ENCODE data around the gene LGALS8.
A peak's percentile ranks its signal among the peaks of the same experiment; 100 is the strongest.

Gene LGALS8

DNA sequence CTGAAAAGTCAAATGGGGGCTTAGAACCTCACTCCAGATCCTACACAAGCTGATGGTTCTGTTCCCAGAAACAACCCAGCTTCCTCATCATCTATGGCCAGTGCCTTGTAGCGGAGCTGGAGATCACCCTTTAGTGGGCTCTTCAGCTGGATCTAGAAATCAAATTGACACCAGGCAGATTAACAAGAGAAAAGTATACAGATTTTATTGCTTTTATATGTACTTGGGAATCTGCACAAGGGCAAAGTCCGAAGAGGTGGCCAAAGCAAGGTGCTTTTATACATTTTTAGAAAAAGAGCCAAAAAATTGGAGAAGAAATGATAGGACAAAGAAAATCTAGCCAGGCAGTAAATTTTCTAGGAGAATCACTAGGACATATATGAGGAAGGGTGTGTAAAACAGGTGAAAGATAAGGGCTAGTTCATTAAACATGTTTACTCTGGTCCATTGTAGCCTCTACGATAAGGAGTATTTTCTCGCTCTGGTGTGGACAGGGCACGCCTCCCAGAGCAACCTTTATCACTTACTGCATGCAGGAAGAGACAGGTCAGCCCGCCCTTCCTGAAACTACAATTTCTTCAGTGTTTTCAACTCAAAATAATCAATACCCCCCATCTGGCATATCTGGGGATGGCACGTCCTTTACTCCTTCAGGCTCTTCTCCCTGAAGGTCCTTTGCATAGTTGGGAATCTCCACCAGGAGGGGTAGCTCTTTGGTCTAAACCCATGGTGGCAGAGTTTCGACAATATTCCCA is 14.0 kb upstream of the LGALS8 start:
- no peak for DNase-seq

DNA sequence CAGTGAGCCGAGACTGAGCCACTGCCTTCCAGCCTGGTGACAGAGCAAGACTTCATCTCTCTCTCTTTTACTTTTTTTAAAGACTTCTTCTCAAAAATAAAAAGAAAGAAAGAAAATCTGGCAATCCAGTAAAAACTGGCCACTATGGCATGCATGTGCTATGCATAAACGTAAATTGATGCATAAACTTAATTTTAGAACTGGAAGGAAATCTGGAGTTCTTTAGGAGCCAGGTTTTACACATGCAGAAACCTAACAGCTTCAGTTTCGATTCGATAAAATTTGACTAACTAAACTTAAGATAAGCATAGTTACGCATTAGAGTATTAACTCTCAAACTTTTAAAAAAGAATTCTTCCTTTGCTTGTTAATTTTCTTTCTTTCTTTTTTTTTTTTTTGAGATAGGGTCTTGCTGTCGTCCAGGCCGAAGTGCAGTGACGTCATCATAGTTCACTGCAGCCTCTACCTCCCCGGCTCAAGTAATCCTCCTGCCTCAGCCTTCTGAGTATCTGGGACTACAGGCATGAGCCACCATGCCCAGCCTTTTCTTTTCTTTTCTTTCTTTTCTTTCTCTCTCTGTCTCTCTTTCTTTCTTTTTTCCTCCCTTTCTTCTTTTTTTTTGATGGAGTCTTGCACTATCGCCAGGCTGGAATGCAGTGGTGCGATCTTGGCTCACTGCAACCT is 11.9 kb upstream of the LGALS8 start:
- DNase-seq: no peak

DNA sequence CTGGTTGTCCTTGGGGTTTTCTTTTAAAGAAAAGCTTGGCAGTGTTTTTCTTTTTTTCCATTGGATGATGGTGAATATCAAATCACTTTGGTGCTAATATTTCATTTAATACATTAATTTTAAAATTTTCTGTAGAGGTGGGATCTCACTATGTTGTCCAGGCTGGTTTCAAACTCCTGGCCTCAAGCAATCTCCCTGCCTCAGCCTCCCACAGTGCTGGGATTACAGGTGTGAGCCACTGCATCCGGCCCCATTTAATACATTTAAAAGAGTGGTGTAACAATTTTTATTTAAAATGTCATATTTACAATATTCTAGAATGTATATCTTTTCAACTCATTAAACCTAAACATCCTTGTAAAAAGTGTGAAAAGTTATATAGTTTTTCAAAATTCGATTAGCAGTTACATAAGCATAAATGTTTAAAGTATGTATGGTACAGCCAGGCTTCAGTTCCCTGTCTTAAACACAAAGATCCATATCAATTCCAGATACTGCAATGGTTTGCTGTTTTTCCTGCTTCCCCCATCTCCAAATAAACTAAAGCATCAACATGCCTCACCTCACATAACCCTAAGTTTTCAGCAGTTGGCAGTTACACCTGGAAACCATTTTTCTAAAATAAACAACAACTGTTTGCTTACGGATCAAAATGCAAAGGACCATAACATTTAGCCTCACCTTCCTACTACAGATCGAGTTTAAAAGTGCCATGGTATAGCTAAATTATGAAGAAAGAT is 8.9 kb upstream of the LGALS8 start:
- peak; percentile 83 for DNase-seq

DNA sequence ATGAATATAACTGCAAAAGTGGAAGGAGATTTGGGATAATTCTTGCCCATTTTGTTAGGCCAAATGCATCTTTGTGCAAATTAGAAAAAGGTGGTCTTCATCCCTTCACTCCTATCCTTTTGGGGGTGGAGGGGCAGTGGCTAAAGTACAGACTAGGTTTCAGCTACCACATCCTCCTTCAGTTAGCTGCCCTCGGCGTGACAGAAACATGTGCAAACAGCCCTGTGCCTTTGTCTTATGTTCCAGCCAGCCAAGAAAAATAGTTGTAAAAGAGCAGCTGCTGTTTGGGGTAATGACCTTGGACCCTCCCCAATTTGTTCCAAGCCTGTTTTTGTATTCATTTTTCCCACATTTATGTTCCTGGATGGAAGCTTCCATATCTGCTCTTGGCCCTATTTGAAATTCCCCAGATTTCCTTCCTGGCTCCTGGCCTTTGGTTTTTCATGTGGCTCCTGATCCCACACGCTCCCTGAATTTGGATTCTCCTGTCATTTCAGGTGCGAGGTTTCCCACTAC is 8.3 kb upstream of the LGALS8 start:
- peak; percentile 78 for DNase-seq

GRCh38 chr1:236516929-236517704 is 6.7 kb upstream of the LGALS8 start:
- peak; percentile 48 for DNase-seq

GRCh38 chr1:236518322-236518721 is 5.5 kb upstream of the LGALS8 start:
- DNase-seq: no peak

- no peak for DNase-seq
These were observed 3.3 kb upstream of the LGALS8 start for GRCh38 chr1:236520445-236521005.

DNA sequence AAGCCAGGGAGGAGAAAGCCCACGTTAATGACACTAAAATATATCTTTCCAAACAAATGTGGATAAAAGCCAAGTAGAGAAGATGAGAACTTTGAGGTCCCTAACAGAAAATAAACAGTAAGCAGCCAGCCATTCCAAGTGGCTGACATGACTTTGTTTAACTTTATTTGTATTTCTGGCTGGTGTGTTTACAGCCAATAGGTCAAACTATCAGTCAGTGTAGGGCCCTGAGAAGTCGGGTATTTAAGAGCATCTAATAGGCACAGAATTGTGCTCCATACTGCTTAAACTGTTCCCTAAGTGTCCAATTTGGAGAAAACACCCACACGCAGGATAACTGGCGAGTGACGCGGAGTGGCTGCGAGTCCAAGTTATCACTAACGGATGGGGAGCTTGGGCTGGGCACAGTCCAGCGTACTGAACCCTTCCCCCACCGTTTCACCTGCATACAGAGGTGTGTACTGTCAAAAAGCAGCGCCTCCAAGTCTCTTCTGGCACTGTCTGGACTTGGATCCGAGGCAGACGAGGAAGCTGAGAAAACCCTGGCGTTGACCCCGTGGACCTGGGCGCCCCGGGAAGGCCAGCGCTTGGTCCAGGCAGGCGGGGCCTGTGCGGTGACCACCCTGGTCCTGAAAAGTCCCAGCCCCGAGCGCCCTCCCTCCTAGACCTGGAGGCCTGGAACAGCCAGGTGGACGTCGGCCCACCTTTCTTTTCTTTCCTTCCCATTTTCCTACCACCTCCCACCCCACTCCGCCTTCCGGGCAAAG is 662 bp upstream of the LGALS8 start:
- DNase-seq: peak; percentile 27

- DNase-seq: peak; percentile 69
These were observed 536 bp downstream of the LGALS8 start for GRCh38 chr1:236524142-236524894.

DNA sequence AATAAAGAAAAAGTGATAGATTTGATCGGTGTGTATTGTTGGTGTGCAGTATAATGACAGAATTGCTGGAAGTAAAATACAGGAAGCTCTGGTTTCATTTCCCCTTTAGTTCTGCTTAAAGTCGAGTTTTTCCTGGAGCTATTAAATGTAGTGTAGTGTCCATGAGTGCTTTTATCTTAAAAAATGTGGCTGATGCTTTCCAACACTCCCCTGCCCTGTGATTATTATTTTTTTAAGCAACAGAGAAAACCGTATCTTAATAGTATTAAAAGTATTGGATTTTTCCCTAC is 1.1 kb downstream of the LGALS8 start:
- DNase-seq: no peak

- DNase-seq: no peak
These were observed 2.3 kb downstream of the LGALS8 start for GRCh38 chr1:236526079-236526478.

DNA sequence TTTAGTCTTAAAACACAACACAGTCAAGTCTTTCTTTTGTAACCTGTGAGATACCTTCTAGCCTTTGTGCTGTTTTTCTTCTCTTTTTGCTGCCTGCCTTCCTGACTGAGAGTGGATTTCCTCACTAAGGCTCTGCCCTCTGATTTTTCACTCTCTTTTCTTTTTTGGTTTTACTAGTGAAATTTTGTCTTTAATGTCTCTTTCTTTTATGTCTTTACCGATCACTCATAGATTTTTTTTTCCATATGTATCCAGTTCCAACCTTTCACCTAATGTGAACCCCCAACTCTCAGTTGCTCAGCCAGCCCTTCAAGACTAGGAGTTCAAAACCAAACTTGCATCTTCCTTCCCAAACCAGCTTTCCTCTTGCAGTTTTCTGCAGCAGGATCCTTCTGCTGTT is 6.5 kb downstream of the LGALS8 start:
- no peak for DNase-seq

DNA sequence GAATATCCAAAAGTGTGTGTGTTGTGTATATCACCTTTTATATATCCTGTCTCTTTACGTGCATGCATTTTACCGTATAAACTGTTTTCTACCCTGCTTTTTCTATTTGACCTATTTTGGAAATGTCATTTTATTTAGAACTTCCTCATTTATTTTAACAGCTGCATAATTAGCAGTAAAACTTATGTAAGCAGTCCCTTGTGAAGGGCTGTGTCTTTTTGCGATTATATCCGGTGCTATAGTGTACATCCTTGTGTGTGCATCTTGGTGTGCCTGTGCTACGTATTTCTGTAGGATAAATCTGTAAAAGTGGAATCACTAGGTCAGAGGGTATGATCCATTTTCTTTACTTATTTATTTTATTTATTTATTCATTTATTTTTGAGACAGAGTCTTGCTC is 7.2 kb downstream of the LGALS8 start:
- DNase-seq: no peak

DNA sequence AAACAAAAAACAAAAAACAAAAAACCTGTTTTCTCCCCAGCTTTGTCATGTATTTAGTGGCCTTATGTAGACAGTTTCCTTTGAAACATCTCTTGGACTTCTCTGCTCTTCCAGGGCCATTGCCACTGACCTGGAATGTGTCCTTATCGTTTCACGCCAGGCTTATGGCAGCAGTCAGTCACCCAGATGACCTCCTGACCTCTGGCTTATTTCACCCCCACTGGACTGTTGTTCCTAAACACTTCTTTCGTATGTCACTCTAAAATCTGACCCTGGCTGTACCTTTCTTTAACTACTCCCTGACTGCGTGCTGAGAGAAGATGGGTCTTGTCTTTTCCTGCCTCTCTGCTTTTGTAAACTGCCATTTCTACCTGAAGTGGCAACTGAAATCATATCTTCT is 9.1 kb downstream of the LGALS8 start:
- no peak for DNase-seq

- DNase-seq: no peak
These were observed 10.4 kb downstream of the LGALS8 start for GRCh38 chr1:236534151-236534651.

DNA sequence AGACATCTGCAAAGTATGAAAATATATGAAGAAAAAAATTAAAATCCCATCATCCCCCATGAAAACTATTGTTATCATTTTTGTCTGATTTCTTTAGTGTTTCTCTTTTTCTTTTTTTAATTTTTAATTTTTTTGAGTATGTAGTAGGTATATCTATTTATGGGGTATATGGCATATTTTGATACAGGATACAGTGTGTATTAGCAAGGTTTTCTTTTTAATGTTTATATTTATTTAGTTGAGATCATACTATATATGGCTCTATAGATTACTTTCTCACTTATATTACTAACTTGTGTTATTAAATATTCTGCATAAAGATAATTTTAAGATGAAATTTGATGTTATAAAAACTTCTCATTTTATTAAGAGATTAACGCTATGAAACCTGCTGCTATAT is 11.4 kb downstream of the LGALS8 start:
- DNase-seq: no peak

- peak; percentile 73 for DNase-seq
These were observed 11.9 kb downstream of the LGALS8 start for GRCh38 chr1:236535662-236536161.

DNA sequence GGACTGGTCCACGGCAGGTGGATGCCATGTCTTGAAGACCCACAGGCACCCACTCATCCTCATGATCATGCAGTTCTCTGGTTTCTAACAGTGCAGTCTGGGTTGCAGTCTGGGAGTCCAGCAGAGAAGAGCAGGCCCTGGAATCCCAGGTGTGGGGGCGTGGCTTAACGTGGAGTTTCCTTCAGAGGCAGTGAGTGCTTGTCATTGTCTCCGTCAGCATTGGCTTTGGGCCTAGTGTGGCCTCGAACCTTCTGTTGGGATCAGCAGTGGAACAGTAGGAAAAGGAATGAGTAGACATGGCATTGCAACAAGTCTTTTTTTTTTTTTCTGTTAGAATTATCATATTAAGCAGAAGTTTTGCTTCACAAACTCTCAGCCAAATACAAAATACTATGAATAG is 12.8 kb downstream of the LGALS8 start:
- peak; percentile 60 for DNase-seq

DNA sequence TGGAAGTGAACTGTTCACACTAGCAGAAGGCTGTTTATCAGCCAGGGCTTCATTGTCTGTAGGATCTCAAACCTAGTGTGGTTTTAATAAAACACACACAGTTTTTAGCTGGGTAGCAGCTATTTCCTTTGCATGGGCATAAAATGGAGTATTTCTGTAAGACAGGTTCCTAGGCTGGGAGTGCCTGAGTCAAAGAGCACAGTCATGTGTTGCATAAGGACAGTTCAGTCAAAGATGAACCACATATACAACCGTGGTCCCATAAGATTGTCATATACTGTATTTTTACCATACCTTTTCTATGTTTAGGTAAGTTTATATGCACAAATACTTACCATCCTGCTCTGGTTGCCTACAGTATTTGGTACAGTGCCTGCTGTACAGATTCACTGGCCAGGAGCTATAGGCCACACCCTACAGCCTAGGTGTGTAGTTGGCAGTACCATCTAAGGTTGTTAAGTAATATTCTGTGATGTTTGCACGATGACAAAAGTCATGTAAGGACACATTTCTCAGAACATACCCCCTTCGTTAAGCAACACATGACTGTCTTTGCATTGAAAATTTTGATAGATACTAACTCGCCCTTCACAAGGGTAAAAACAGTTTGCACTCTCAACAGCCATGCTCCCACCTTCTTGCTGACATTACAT is 17.2 kb downstream of the LGALS8 start:
- no peak for DNase-seq

DNA sequence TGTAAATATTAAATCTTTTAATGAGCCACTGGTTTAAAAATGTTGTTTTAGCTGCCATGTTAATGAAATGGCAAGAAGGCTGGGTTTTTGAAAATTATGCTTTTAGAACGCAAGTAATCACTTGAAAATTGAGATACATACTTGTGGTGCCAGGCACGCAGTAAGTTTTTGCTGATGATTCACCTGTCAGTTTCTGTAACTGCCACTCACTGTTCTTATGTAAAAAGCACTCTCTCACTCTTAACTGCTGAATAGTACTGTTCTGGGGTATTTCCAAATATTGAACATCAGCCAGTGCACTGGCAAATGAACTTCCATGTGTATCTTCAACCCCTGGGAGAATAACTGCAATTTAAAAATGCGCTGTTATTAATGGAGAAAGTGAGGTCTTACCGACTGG is 17.9 kb downstream of the LGALS8 start:
- DNase-seq: no peak
